Measurements from ENCODE around the gene IKZF3. TPM values are rescaled to one million over a fixed set of nuclear protein-coding genes. Genes with fewer than 3 reads are reported as not detected.

IKZF3 gene
- polyA plus RNA-seq, 3 donors from 2014 or later: 3.1 to 77.5 (median 15.7) TPM

- Mint-ChIP-seq H3K27me3 (ENCODE audit: low read depth in 3 of 3) (peaks cover 11% of the 10 kb centered on the region in 3 donors), H3K9me3 (no peaks in the 10 kb centered on the region), H3K27ac (no peak overlapping the region), H3K4me1 (peaks cover 7 to 8% of the 10 kb centered on the region in 2 donors), H3K36me3 (no peaks in the 10 kb centered on the region), H3K4me3 (no peak overlapping the region)
- no peak for DNase-seq
These were observed 123.6 kb downstream of the IKZF3 start for GRCh38 chr17:39740357-39741111.

GRCh38 chr17:39739885-39740356, 124.2 kb downstream of the IKZF3 start:
- Mint-ChIP-seq H3K36me3 (no peaks in the 10 kb centered on the region), H3K27ac (peak overlapping the region in 2 of 6 donors; percentile 30 to 41), H3K27me3 (ENCODE audit: low read depth in 3 of 3) (peaks cover 11 to 12% (median 11%) of the 10 kb centered on the region in 3 donors), H3K4me1 (peaks cover 7 to 8% of the 10 kb centered on the region in 2 donors), H3K9me3 (no peaks in the 10 kb centered on the region), H3K4me3 (peak overlapping the region in 1 of 5 donors; percentile 11)
- no peak for DNase-seq

GRCh38 chr17:39738983-39739884, 124.9 kb downstream of the IKZF3 start:
- Mint-ChIP-seq H3K4me3 (peak overlapping the region in 2 of 5 donors; percentile 72 to 79), H3K27ac (peak overlapping the region in 2 of 6 donors; percentile 55 to 67), H3K36me3 (no peaks in the 10 kb centered on the region)

GRCh38 chr17:39738568-39738901, 125.6 kb downstream of the IKZF3 start:
- Mint-ChIP-seq H3K27me3 (ENCODE audit: low read depth in 3 of 3) (peaks cover 11 to 12% (median 11%) of the 10 kb centered on the region in 3 donors), H3K27ac (peak overlapping the region in 3 of 6 donors; percentile 55 to 67 (median 59)), H3K4me1 (peaks cover 7 to 8% of the 10 kb centered on the region in 2 donors), H3K4me3 (peak overlapping the region; percentile 7 to 79 (median 18)), H3K36me3 (no peaks in the 10 kb centered on the region), H3K9me3 (no peaks in the 10 kb centered on the region)
- DNase-seq: peak; percentile 44 to 60 (median 51)

More at GRCh38 chr17:39738983-39739884, 124.9 kb downstream of the IKZF3 start:
- Mint-ChIP-seq H3K9me3 (no peaks in the 10 kb centered on the region), H3K4me1 (peaks cover 7 to 8% of the 10 kb centered on the region in 2 donors), H3K27me3 (ENCODE audit: low read depth in 3 of 3) (peaks cover 11 to 12% (median 11%) of the 10 kb centered on the region in 3 donors)
- DNase-seq: no peak

GRCh38 chr17:39737760-39738567, 126.1 kb downstream of the IKZF3 start, which contains the start of gene GRB7:
Gene GRB7, plus strand, starts transcription at chr17:39737938. Its CDS starts 4,364 bp downstream, at chr17:39742302.
- peak within 1 kb of the TSS in 3 of 6 donors; percentile 55 to 67 (median 59) for H3K27ac Mint-ChIP-seq
- H3K27me3 Mint-ChIP-seq (ENCODE audit: low read depth in 3 of 3): peaks cover 11 to 12% (median 11%) of the 10 kb centered on the region in 3 donors
- H3K4me3 Mint-ChIP-seq: peak within 1 kb of the TSS; percentile 7 to 79 (median 18)
- no peaks in the 10 kb centered on the region for H3K9me3 Mint-ChIP-seq
- no peak for DNase-seq
- H3K4me1 Mint-ChIP-seq: peaks cover 7 to 8% of the 10 kb centered on the region in 2 donors
- H3K36me3 Mint-ChIP-seq: no peaks in the 10 kb centered on the region

GRCh38 chr17:39737206-39737759, 126.8 kb downstream of the IKZF3 start:
- no peak overlapping the region for H3K27ac Mint-ChIP-seq
- no peak overlapping the region for H3K4me3 Mint-ChIP-seq
- no peak for DNase-seq
- H3K27me3 Mint-ChIP-seq (ENCODE audit: low read depth in 3 of 3): peaks cover 11 to 12% (median 11%) of the 10 kb centered on the region in 3 donors
- peaks cover 7 to 8% of the 10 kb centered on the region in 2 donors for H3K4me1 Mint-ChIP-seq
- no peaks in the 10 kb centered on the region for H3K9me3 Mint-ChIP-seq
- H3K36me3 Mint-ChIP-seq: no peaks in the 10 kb centered on the region

- DNase-seq: no peak
- H3K9me3 Mint-ChIP-seq: no peaks in the 10 kb centered on the region
- peaks cover 11 to 12% (median 11%) of the 10 kb centered on the region in 3 donors for H3K27me3 Mint-ChIP-seq (ENCODE audit: low read depth in 3 of 3)
- peak overlapping the region in 1 of 6 donors; percentile 35 for H3K27ac Mint-ChIP-seq
- no peaks in the 10 kb centered on the region for H3K36me3 Mint-ChIP-seq
- no peak overlapping the region for H3K4me3 Mint-ChIP-seq
- peaks cover 7% of the 10 kb centered on the region in 2 donors for H3K4me1 Mint-ChIP-seq
These were observed 127.6 kb downstream of the IKZF3 start for GRCh38 chr17:39736319-39737165.

GRCh38 chr17:39735882-39736281, 128.2 kb downstream of the IKZF3 start:
- H3K36me3 Mint-ChIP-seq: no peaks in the 10 kb centered on the region
- H3K27me3 Mint-ChIP-seq (ENCODE audit: low read depth in 3 of 3): peaks cover 10 to 13% (median 11%) of the 10 kb centered on the region in 3 donors
- H3K4me3 Mint-ChIP-seq: no peak overlapping the region
- peaks cover 7 to 9% of the 10 kb centered on the region in 2 donors for H3K4me1 Mint-ChIP-seq
- DNase-seq: no peak
- peaks cover 0 to 1% (median 0%) of the 10 kb centered on the region in 6 donors for H3K9me3 Mint-ChIP-seq
- H3K27ac Mint-ChIP-seq: peak overlapping the region in 1 of 6 donors; percentile 35

GRCh38 chr17:39732586-39732985, 131.5 kb downstream of the IKZF3 start:
- Mint-ChIP-seq H3K36me3 (peaks cover 0 to 5% (median 3%) of the 10 kb centered on the region in 3 donors), H3K4me3 (peak overlapping the region; percentile 4 to 78 (median 57)), H3K27me3 (ENCODE audit: low read depth in 3 of 3) (peaks cover 2 to 6% (median 6%) of the 10 kb centered on the region in 3 donors), H3K4me1 (peaks cover 19 to 20% of the 10 kb centered on the region in 2 donors), H3K27ac (peak overlapping the region; percentile 6 to 83 (median 47)), H3K9me3 (peaks cover 0 to 1% (median 0%) of the 10 kb centered on the region in 6 donors)
- DNase-seq: no peak

GRCh38 chr17:39730095-39730921, 133.8 kb downstream of the IKZF3 start, which contains the start of gene MIEN1:
Gene MIEN1, minus strand, starts transcription at chr17:39730532. Its CDS starts 37 bp downstream, at chr17:39730495.
- Mint-ChIP-seq H3K27ac (peak within 1 kb of the TSS; percentile 88 to 97 (median 95)), H3K27me3 (ENCODE audit: low read depth in 3 of 3) (peaks cover 2 to 6% (median 2%) of the 10 kb centered on the region in 3 donors), H3K9me3 (peaks cover 0 to 1% (median 0%) of the 10 kb centered on the region in 6 donors), H3K4me3 (peak within 1 kb of the TSS; percentile 87 to 95 (median 90)), H3K36me3 (peaks cover 0 to 11% (median 3%) of the 10 kb centered on the region in 3 donors), H3K4me1 (peaks cover 20 to 25% of the 10 kb centered on the region in 2 donors)
- peak; percentile 95 for DNase-seq

- peaks cover 0 to 1% (median 0%) of the 10 kb centered on the region in 6 donors for H3K9me3 Mint-ChIP-seq
- H3K4me1 Mint-ChIP-seq: peaks cover 20 to 25% of the 10 kb centered on the region in 2 donors
- peaks cover 0 to 11% (median 3%) of the 10 kb centered on the region in 3 donors for H3K36me3 Mint-ChIP-seq
These were observed 134.7 kb downstream of the IKZF3 start for GRCh38 chr17:39729280-39729851.

More at GRCh38 chr17:39729280-39729851, 134.7 kb downstream of the IKZF3 start:
- Mint-ChIP-seq H3K4me3 (peak overlapping the region; percentile 87 to 95 (median 90)), H3K27ac (peak overlapping the region; percentile 88 to 97 (median 95)), H3K27me3 (ENCODE audit: low read depth in 3 of 3) (peaks cover 2 to 6% (median 2%) of the 10 kb centered on the region in 3 donors)
- DNase-seq: no peak

Measured in immature natural killer cell (primary cell).